ENCODE data around the gene MCC.

- TF ChIP-seq CTCF (IDR thresholded peaks at IDR 0.05) (no peak), POLR2A (IDR thresholded peaks at IDR 0.05) (no peak), POLR2AphosphoS5 (IDR thresholded peaks at IDR 0.05) (no peak)
These were observed 444.7 kb downstream of the MCC start for GRCh38 chr5:113043491-113043931.

All from breast epithelium (tissue), 3 donors.